Fibroblast of gingiva (primary cell): Measurements from ENCODE around the gene SEMA4A.

Experiments used
- DNase-seq: peaks from one replicate; pipeline ENCODE4 v3.0.0-alpha.2; 2011; ENCODE audit warnings: low read depth

Gene SEMA4A

GRCh38 chr1:156135930-156136871 lies 17.2 kb upstream of the SEMA4A start:
- no peak for DNase-seq

DNA sequence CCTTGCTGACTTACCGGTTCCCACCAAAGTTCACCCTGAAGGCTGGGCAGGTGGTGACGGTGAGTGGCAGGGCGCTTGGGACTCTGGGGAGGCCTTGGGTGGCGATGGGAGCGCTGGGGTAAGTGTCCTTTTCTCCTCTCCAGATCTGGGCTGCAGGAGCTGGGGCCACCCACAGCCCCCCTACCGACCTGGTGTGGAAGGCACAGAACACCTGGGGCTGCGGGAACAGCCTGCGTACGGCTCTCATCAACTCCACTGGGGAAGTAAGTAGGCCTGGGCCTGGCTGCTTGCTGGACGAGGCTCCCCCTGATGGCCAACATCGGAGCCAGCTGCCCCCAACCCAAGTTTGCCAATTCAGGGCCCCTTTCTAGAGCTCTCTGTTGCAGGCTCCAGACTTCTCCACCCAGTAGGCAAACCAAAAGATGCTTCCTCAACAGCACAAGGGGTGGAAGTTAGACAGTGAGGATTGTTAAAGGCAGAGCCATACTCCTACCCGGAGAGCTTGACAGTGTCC lies 16.4 kb upstream of the SEMA4A start:
- DNase-seq = no peak

- no peak for DNase-seq
Observed at GRCh38 chr1:156138458-156138867, 14.9 kb upstream of the SEMA4A start.

DNA sequence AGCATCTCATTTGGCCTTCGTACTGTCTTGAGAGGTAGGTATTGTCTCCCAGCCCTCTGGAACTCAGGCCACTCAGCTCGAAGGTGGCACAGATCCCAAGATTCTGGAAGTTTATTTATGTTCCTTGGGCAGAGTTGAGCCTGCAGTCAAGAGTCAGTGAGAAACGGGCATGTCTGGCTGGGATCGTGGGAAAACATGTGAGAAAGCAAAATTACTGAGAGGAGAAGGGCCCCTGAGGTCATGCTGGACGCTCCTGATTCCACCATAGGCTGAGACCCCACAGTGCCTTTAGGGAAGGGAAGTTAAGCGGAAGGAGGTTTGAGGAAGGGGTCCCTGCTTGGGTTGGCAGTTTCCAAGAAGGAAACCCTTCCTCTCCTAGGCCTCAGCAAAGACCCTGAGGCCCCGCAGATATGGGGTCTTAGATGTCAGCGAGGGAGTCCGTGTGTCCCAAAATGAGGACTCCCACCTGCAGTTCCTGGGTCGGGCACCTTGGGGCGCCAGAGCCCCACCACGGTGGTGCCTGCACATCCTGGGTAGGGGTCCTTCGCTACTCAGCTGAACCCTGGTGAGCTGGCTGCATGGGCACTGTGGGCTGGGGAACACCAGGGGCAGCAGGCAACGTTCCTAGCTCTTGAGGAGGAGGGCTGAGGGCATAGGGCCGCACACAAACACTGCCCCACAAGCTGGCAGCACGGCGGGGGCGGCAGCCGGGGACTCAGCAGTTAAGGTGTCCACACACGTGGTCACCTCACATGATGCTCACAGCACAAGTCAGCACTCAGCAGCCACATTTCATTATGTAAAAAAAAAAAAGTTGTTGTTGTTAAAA lies 12.3 kb upstream of the SEMA4A start:
- DNase-seq = peak; percentile 72

DNA sequence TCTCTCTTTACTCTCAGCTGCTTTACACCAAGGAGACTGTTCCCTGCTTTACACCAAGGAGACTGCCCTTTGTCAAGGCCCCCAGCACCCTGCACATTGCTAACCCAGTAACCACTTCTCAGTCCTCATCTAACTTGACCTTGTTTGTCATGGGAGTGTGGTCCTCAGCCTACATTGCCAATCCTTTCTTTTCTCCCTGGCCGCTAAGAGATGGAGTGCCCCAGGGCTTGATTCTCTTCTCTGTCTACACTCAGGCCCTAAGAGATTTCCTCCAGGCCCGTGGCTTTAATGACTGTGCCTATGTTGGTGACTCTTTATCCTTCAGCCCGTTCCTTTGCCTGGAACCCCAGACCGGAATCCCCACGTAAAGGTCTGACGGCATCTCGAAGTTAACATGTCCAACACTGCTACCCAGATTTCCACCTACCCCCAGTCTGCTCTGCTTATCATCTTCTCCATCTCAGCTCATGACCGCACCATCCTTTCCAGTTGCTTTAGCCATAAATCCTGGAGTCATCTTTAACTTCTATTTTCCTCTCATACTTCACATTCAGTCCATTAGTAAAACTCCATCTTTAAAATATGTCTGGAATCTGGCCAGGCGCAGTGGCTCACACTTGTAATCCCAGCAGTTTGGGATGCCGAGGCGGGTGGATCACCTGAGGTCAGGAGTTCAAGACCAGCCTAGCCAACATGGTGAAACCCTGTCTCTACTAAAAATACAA lies 9.5 kb upstream of the SEMA4A start:
- peak; percentile 33 for DNase-seq

GRCh38 chr1:156144742-156145141 lies 8.6 kb upstream of the SEMA4A start:
- peak; percentile 40 for DNase-seq

GRCh38 chr1:156145650-156146019 lies 7.8 kb upstream of the SEMA4A start:
- DNase-seq = no peak

DNA sequence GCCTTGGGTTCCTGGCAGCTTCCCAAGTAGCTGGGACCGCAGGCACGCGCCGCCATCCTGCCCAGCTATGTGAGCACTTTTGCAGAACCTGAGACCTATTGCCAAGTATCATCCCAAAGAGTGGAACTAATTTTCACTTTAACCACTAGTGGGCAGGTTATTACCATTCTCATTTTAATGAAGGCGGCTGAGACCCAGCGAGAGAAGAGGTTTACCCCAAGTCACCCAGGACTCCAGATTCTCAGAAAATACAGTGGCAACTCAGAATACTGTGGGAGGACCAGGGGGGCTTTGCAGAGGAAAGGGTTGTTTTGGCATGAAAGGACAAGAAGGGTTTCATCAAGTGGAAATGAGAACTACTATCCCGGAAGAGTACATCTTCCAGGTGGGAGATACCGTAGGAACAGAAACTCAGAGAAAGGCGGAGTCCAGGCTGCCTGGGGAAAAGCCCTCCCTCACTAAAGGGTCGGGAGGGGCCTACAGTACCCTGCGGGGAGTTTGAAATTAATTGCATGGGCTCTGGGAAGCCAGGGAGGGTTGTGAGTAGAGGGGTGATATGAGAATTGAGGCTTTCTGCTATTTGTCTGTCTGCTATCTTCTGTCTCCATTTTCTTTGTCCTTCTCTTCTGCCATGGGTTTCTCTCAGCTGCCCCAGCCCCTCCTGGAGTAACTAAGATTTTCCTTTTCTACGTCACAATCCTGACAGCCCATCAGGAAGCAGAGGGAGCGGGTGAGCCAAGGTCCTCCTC lies 7.2 kb upstream of the SEMA4A start:
- peak; percentile 97 for DNase-seq

- DNase-seq = peak; percentile 60
Observed at GRCh38 chr1:156146769-156147405, 6.5 kb upstream of the SEMA4A start.

- DNase-seq = peak; percentile 14
Observed at GRCh38 chr1:156148216-156148615, 5.2 kb upstream of the SEMA4A start.

- DNase-seq = no peak
Observed at GRCh38 chr1:156149374-156150332, 3.7 kb upstream of the SEMA4A start.

GRCh38 chr1:156150333-156151011 lies 2.9 kb upstream of the SEMA4A start:
- DNase-seq = no peak

DNA sequence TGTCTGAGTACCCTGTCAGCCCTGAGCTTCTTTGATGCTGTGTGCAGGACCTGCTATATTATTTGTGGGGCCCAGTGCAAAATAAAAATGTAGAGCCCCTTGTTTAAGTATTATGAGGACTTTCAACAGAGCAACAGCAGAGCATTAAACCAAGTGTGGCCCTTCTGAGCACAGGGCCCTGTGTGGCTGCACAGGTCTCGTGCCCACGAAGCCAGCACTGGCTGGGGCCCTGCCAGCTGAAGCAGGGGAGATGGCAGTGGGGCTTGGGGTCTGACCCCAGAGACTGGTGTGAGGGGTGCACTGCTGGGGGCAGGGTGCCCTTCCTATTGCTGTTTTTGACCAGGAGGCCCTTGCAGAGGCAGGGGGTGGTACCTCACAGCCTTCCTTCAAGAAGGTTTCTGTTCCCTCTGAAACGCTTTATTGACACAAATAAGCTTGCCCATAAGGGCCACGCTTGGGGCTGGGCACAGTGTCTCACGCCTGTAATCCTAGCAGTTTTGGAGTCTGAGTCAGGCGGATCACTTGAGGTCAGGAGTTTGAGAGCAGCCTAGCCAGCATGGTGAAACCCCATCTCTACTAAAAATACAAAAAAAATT lies 2.2 kb upstream of the SEMA4A start:
- DNase-seq = peak; percentile 82

- no peak for DNase-seq
Observed at GRCh38 chr1:156152628-156153027, 757 bp upstream of the SEMA4A start.

- no peak for DNase-seq
Observed at GRCh38 chr1:156154317-156154749, 948 bp downstream of the SEMA4A start.

DNA sequence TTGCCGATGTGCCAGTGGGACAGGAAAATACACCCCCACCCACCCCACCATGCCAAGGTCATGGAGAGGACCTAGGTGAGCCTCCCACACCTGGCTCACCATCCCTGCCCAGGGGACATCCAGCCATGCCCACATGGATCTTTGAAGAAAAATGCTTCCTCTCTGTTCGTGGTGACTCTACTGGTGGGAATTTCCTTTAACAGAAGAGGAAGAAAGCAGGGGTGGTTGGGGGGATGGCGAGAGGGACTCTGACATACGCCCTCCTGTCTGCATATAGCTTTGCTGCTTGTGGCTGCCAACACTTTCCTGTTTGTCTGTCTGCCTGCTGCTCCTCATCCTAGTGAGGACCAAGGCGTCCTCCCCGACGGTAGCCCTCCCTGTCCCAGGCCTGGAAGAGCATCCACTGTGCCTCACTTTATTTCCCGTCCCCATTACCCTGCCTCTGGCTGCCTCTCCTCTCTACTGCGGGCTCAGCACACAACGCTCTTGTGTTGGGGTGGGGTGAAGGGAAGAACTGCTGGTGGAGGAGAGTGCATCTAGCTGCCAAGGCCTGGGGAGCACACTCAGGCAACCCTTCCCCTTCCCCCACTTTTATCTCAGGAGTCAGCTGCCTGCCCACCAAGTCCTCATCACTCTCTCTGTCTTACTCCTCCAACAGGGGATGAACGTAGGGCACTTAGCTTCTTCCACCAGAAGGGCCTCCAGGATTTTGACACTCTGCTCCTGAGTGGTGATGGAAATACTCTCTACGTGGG lies 2.5 kb downstream of the SEMA4A start:
- DNase-seq = no peak

GRCh38 chr1:156157506-156157905 lies 4.1 kb downstream of the SEMA4A start:
- no peak for DNase-seq

GRCh38 chr1:156157966-156158365 lies 4.6 kb downstream of the SEMA4A start:
- no peak for DNase-seq
